BLaER1 treated with 17β-estradiol and CSF1 and Interleukin-3, amounts not matched to agents 10 nM and 100 nM (cell line): ENCODE results near the gene BMP6.

ENCODE experiments used
- H3K27ac ChIP-seq, 11 experiments: shearing (Covaris generic); formaldehyde crosslinking; 2 replicates each; pipeline ENCODE4 v1.8.1; 2022
- H3K27me3 ChIP-seq, 11 experiments: shearing (Covaris generic); formaldehyde crosslinking; 2 replicates each; pipeline ENCODE4 v1.8.1; 2022
- H3K36me3 ChIP-seq, 11 experiments: shearing (Covaris generic); formaldehyde crosslinking; 2 replicates each; pipeline ENCODE4 v1.8.1; 2022
- H3K4me1 ChIP-seq, 10 experiments: shearing (Covaris generic); formaldehyde crosslinking; 2 replicates each; pipeline ENCODE4 v1.8.1; 2022
- H3K4me2 ChIP-seq, 11 experiments: shearing (Covaris generic); formaldehyde crosslinking; 2 replicates each; pipeline ENCODE4 v1.8.1; 2022
- H3K4me3 ChIP-seq, 10 experiments: shearing (Covaris generic); formaldehyde crosslinking; 2 replicates each; pipeline ENCODE4 v1.8.1; 2022
- H3K9ac ChIP-seq, 11 experiments: shearing (Covaris generic); formaldehyde crosslinking; 2 replicates each; pipeline ENCODE4 v1.8.1; 2022
- H3K9me3 ChIP-seq, 11 experiments: shearing (Covaris generic); formaldehyde crosslinking; replicated peaks in 1 of 11; 2 replicates each; pipeline ENCODE4 v1.8.1; 2022
- H4K20me1 ChIP-seq, 11 experiments: shearing (Covaris generic); formaldehyde crosslinking; 2 replicates each; pipeline ENCODE4 v1.8.1; 2022
- Cebpa-rat ChIP-seq, 11 experiments: shearing (Covaris generic); IDR thresholded peaks; 2 replicates each; pipeline ENCODE4 v1.8.1; 2022

Gene BMP6

DNA sequence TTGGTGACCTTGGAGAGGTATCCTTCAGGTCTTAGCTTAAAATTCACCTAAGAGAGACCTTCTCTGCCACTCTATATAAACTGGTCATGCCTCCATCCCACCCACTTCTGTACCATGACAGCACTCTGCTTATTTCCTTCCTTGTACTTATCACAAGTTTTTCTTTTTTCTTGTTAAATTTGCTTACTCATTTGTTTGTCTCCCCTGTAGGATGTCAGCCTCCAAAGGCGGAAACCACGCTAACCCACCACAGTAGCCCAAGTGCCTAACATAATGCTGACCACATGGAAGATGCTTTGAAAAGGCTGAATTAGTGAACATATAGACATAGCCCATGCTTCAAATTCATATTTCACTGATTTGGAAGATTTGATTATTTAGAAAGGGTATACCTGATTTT lies 5.4 kb downstream of the BMP6 start:
- Histone ChIP-seq H3K4me1 (peaks cover 26 to 59% (median 34%) of the 10 kb centered on the region in 10 experiments), H3K36me3 (no peaks in the 10 kb centered on the region), H3K27me3 (peaks cover 45 to 65% (median 51%) of the 10 kb centered on the region in 11 experiments), H3K4me3 (no peak overlapping the region), H3K4me2 (peak overlapping the region in 6 of 11 experiments; percentile 9 to 100 (median 58); a peak in 10 of 22 replicates), H3K27ac (no peak overlapping the region; a peak in 1 of 22 replicates), H3K9me3 (no peaks in the 10 kb centered on the region), H3K9ac (no peak overlapping the region), H4K20me1 (peaks cover 0 to 27% (median 25%) of the 10 kb centered on the region in 11 experiments; a peak in 19 of 22 replicates)
- TF ChIP-seq Cebpa-rat (IDR thresholded peaks at IDR 0.05): no peak

DNA sequence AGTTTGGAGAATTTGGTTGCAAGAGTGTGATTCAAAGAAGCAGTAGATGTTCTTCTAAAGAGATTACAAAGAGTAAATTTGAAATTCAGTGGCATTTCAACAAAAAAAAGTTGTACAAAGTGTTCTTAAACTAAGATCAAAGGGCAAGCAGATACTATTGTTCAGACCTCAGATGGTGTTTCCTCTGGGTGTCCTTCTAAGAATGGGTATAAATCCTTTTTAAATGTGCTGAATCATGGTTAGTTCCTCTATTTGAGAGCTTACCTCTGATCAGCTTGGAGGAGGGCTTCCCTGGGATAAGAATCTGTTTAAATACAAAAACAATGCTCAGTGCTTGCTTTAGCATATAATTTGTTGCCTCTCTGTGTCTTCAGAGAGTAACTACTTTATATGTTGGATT lies 6.3 kb downstream of the BMP6 start:
- Histone ChIP-seq H3K27ac (no peak overlapping the region), H3K9ac (no peak overlapping the region), H3K4me3 (no peak overlapping the region), H3K9me3 (no peaks in the 10 kb centered on the region), H3K36me3 (no peaks in the 10 kb centered on the region), H4K20me1 (peaks cover 0 to 18% (median 16%) of the 10 kb centered on the region in 11 experiments; a peak in 19 of 22 replicates), H3K27me3 (peaks cover 36 to 55% (median 42%) of the 10 kb centered on the region in 11 experiments), H3K4me1 (peaks cover 17 to 51% (median 25%) of the 10 kb centered on the region in 10 experiments), H3K4me2 (peak overlapping the region in 4 of 11 experiments; percentile 17 to 100 (median 46); a peak in 5 of 22 replicates)
- TF ChIP-seq Cebpa-rat (IDR thresholded peaks at IDR 0.05): no peak

DNA sequence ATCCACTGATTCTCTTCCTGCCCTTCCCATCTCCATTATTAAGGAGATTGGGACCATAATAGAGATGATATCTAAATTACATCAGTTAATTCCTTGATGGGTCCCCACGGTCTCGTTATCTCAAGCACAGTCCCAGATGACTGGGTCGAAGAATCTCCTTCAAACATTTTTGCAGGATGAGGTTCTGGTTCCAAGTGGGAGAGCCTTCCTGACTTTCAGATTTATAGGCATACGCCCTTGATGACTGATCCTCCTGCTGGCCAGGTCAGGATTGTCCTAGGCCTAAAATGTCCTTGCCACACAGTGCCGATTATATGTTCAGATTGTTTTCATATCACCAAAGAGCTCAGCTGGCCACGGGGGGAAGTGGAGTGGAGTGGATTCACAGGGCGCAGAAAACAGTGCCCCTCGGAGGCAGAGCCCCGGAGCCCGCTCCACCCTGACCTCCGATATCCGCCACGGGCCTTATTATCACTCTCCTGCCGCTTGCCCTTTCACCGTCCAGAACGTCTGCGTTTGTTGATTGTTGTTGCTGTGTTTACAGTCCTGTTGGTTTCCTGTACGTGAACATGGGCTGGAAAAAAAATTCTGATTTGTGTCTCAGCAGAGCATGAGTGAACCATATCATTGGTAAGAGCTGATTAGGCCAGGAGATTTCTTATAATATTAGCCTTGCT lies 8.9 kb downstream of the BMP6 start:
- Histone ChIP-seq H3K9me3 (no peaks in the 10 kb centered on the region), H3K36me3 (no peaks in the 10 kb centered on the region), H3K4me3 (no peak overlapping the region), H3K4me2 (no peak overlapping the region), H3K27ac (no peak overlapping the region), H3K4me1 (peaks cover 0 to 33% (median 7%) of the 10 kb centered on the region in 10 experiments; a peak in 10 of 20 replicates), H3K27me3 (peaks cover 9 to 29% (median 16%) of the 10 kb centered on the region in 11 experiments), H4K20me1 (no peaks in the 10 kb centered on the region), H3K9ac (no peak overlapping the region)
- no peak for TF ChIP-seq Cebpa-rat (IDR thresholded peaks at IDR 0.05)

DNA sequence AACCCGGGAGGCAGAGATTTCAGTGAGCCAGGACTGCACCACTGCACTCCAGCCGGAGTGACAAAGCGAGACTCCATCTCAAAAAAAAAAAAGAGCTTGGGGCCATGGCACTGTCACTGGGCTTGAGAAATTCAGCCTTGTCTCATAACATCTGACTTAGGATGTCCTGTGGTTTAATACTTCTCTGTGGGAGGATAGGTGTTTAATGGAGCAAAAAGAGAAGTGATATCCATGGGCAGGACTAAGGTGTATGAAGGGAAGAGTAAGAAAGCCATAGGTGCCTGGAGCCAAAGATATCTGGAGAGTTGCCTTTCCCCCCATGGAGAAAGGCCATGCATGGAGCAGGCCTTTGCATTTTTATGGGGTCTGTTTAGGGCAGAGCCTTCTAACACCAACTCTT lies 11.2 kb downstream of the BMP6 start:
- no peak overlapping the region for H3K4me3 ChIP-seq
- no peaks in the 10 kb centered on the region for H3K36me3 ChIP-seq
- H3K4me2 ChIP-seq: no peak overlapping the region
- H3K4me1 ChIP-seq: peaks cover 0 to 11% (median 0%) of the 10 kb centered on the region in 10 experiments; a peak in 8 of 20 replicates
- no peaks in the 10 kb centered on the region for H4K20me1 ChIP-seq
- H3K9me3 ChIP-seq: no peaks in the 10 kb centered on the region
- H3K27ac ChIP-seq: no peak overlapping the region
- TF ChIP-seq Cebpa-rat (IDR thresholded peaks at IDR 0.05): no peak
- no peak overlapping the region for H3K9ac ChIP-seq
- H3K27me3 ChIP-seq: peaks cover 0 to 9% (median 0%) of the 10 kb centered on the region in 11 experiments; a peak in 2 of 22 replicates

DNA sequence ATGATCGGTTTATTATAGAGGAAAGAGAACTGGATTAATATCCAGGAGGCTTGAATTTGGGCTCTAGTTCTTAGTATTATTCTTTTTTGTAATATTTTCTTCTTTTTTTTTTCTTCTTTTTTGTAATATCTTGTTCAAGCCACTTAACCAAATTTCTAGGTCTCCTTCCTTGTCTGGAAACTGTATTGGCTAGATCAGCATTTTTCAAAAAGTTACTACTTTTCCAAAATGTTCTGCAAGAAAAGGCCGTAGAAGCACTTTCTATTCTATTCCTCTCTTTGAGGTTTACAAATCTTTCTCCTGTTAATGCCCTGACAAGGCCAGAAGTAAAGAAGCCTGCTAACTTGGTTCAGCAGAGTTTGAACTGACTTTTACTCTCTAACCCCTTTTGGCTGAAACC lies 12.0 kb downstream of the BMP6 start:
- H3K9me3 ChIP-seq: no peaks in the 10 kb centered on the region
- H3K4me2 ChIP-seq: no peak overlapping the region
- no peaks in the 10 kb centered on the region for H3K36me3 ChIP-seq
- H4K20me1 ChIP-seq: no peaks in the 10 kb centered on the region
- no peak for TF ChIP-seq Cebpa-rat (IDR thresholded peaks at IDR 0.05)
- H3K27me3 ChIP-seq: peaks cover 0 to 2% (median 0%) of the 10 kb centered on the region in 11 experiments; a peak in 2 of 22 replicates
- H3K4me3 ChIP-seq: no peak overlapping the region
- H3K27ac ChIP-seq: no peak overlapping the region
- H3K4me1 ChIP-seq: peaks cover 0 to 6% (median 0%) of the 10 kb centered on the region in 10 experiments; a peak in 1 of 20 replicates
- H3K9ac ChIP-seq: no peak overlapping the region

DNA sequence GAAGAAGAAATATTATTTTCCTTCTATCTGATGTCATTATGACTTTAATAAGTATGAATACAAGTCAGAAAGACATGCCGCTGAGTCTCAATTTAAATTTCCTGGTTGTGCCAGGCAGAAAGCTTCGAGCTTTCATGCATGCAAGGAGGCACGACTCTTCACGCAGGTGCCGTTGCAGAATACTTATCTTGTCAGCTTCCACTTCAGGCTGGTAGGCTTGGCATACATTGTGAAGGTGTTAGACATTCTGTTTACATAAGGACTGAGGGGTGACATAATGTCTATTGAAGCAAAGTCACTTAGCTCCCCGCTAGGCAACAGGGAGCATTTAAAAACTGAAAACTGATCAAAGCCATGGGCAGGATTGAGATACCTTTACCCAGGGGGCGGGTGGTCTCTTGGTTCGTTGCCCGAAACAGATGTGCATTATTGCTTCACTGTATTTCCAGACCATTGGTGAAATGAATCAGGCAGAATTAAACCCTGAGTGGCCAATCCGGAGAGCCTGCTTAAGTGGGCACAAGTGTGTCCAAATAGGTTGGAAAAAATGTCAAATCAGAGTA lies 16.4 kb downstream of the BMP6 start:
- Histone ChIP-seq H3K9ac (no peak overlapping the region), H3K27me3 (no peaks in the 10 kb centered on the region), H3K4me2 (no peak overlapping the region), H3K4me3 (no peak overlapping the region), H3K4me1 (peaks cover 0 to 6% (median 0%) of the 10 kb centered on the region in 10 experiments; a peak in 1 of 20 replicates), H3K9me3 (no peaks in the 10 kb centered on the region), H3K36me3 (no peaks in the 10 kb centered on the region), H3K27ac (no peak overlapping the region), H4K20me1 (no peaks in the 10 kb centered on the region)
- TF ChIP-seq Cebpa-rat (IDR thresholded peaks at IDR 0.05): no peak

DNA sequence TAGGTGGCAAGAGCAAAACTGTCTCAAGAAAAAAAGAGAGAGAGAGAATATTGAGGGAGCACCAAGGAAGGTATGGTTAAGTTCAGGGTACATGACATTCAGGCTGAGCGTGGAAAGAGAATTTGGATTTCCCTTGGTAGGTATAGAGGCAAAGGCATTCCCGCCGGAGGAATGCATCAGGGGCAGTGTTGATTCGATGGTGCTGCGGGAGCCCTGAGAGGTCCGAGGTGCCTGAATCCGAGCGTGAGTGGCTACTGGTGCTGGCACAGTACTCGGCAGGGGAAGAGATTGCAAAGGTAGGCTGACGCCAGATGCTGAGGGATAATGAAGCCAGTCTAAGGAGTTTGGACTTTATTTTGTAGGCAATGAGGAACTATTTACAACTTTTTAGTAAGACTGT lies 20.0 kb downstream of the BMP6 start:
- Histone ChIP-seq H3K27me3 (no peaks in the 10 kb centered on the region), H3K9me3 (no peaks in the 10 kb centered on the region), H3K27ac (no peak overlapping the region), H3K4me3 (no peak overlapping the region), H3K4me2 (no peak overlapping the region), H3K4me1 (peaks cover 0 to 11% (median 3%) of the 10 kb centered on the region in 10 experiments; a peak in 9 of 20 replicates), H3K9ac (no peak overlapping the region), H4K20me1 (no peaks in the 10 kb centered on the region), H3K36me3 (no peaks in the 10 kb centered on the region)
- TF ChIP-seq Cebpa-rat (IDR thresholded peaks at IDR 0.05): no peak

DNA sequence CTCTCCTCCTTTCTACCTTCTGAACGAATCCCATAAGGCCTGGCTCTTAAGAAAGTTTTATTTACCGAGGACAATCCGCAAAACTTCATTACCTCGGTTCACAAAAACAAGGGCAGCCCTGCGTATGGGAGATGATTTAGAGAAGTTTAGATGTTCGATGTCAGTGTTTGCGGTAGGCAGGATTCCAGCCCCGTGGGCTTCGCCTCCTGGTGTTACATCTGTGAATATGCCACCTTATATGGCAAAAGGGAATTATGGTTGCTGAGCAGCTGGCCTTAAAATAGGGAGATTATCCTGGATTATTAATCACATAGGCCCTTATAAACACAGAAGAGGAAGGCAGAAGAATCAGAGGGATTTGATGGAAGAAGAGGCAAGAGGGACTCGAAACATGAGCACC lies 21.1 kb downstream of the BMP6 start:
- Histone ChIP-seq H3K9me3 (no peaks in the 10 kb centered on the region), H3K4me3 (no peak overlapping the region), H3K4me1 (peaks cover 0 to 12% (median 3%) of the 10 kb centered on the region in 10 experiments; a peak in 9 of 20 replicates), H3K36me3 (no peaks in the 10 kb centered on the region), H3K4me2 (no peak overlapping the region), H3K27me3 (no peaks in the 10 kb centered on the region), H3K27ac (no peak overlapping the region), H3K9ac (no peak overlapping the region), H4K20me1 (no peaks in the 10 kb centered on the region)
- TF ChIP-seq Cebpa-rat (IDR thresholded peaks at IDR 0.05): no peak

DNA sequence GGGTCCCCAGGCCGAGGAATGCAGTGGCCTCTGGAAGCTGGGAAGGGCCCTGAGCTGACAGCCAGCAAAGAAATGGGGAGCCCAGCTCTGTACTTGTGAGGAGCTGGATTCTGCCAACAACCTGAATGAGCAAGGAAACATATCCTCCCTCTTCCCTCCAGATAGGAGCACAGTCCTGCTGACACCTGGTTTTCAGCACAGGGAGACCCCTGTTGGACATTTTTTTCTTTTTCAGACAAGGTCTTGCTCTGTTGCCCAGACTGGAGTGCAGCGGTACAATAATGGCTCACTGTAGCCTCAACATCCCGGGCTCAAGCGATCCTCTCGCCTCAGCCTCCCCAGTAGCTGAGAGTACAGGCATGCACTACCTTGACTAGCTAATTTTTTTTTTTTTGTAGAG lies 21.5 kb downstream of the BMP6 start:
- H4K20me1 ChIP-seq: no peaks in the 10 kb centered on the region
- TF ChIP-seq Cebpa-rat (IDR thresholded peaks at IDR 0.05): no peak
- no peak overlapping the region for H3K4me3 ChIP-seq

More for the DNA sequence above, 21.5 kb downstream of the BMP6 start:
- H3K9ac ChIP-seq: no peak overlapping the region
- H3K9me3 ChIP-seq: no peaks in the 10 kb centered on the region
- H3K27ac ChIP-seq: no peak overlapping the region
- H3K4me1 ChIP-seq: peaks cover 0 to 12% (median 3%) of the 10 kb centered on the region in 10 experiments; a peak in 9 of 20 replicates
- H3K27me3 ChIP-seq: no peaks in the 10 kb centered on the region
- no peak overlapping the region for H3K4me2 ChIP-seq
- H3K36me3 ChIP-seq: no peaks in the 10 kb centered on the region
